CD4-positive, alpha-beta T cell treated with Interferon gamma for 1 hour (primary cell): ENCODE measurements around the gene ABHD3.
"Not testable (repeated sequence)": the region's sequence is repeated elsewhere in the genome, so short reads cannot be mapped to it uniquely, and the experiment has no call there.

Experiments used
- DNase-seq: peaks from one replicate; pipeline ENCODE4 v3.0.0-alpha.2; 2020

The ABHD3 gene

GRCh38 chr18:21704603-21705364, at the start of gene ABHD3:
Gene ABHD3, minus strand, starts transcription at chr18:21704774. Its CDS starts 109 bp downstream, at chr18:21704665.
- peak; percentile 90 for DNase-seq

- no peak for DNase-seq
Observed at GRCh38 chr18:21747764-21748693, 43.5 kb upstream of the ABHD3 start.

- DNase-seq, result no peak
Observed at GRCh38 chr18:21747268-21747667, 42.7 kb upstream of the ABHD3 start.

- DNase-seq, result no peak
Observed at GRCh38 chr18:21745231-21745630, 40.7 kb upstream of the ABHD3 start.

- no peak for DNase-seq
Observed at GRCh38 chr18:21743166-21743832, 38.7 kb upstream of the ABHD3 start.

- no peak for DNase-seq
Observed at GRCh38 chr18:21742315-21742687, 37.7 kb upstream of the ABHD3 start.

- no peak for DNase-seq
Observed at GRCh38 chr18:21741562-21742314, 37.2 kb upstream of the ABHD3 start.

GRCh38 chr18:21741312-21741561, 36.7 kb upstream of the ABHD3 start:
- DNase-seq, result no peak

GRCh38 chr18:21740538-21741311, 36.2 kb upstream of the ABHD3 start, which contains the start of gene MIB1:
Gene MIB1, plus strand, starts transcription at chr18:21740792. Its CDS starts 792 bp downstream, at chr18:21741584.
- DNase-seq, result peak; percentile 97

- DNase-seq, result no peak
Observed at GRCh38 chr18:21739604-21740537, 35.3 kb upstream of the ABHD3 start.

- DNase-seq, result not testable (repeated sequence)
Observed at GRCh38 chr18:21736926-21737325, 32.4 kb upstream of the ABHD3 start.

- DNase-seq, result peak; percentile 60
Observed at GRCh38 chr18:21735452-21736015, 31.0 kb upstream of the ABHD3 start.

GRCh38 chr18:21733011-21733410, 28.4 kb upstream of the ABHD3 start:
- DNase-seq, result no peak

GRCh38 chr18:21727702-21728101, 23.1 kb upstream of the ABHD3 start:
- no peak for DNase-seq

- DNase-seq, result no peak
Observed at GRCh38 chr18:21725201-21725600, 20.6 kb upstream of the ABHD3 start.

- no peak for DNase-seq
Observed at GRCh38 chr18:21722687-21723086, 18.1 kb upstream of the ABHD3 start.

GRCh38 chr18:21714474-21714873, 9.9 kb upstream of the ABHD3 start:
- DNase-seq, result no peak

GRCh38 chr18:21707130-21707529, 2.6 kb upstream of the ABHD3 start:
- not testable (repeated sequence) for DNase-seq

GRCh38 chr18:21706386-21706865, 1.9 kb upstream of the ABHD3 start:
- no peak for DNase-seq

- peak; percentile 31 for DNase-seq
Observed at GRCh38 chr18:21703241-21703820, 1.2 kb downstream of the ABHD3 start.
